HG02798 (cell line): ENCODE results near the gene ITPR2.
"Not testable (repeated sequence)": the region's sequence is repeated elsewhere in the genome, so short reads cannot be mapped to it uniquely, and the experiment has no call there.

Experiments used
- ATAC-seq: cut with Tn5 transposase; IDR thresholded peaks from one replicate; pipeline ENCODE4 v1.9.1; 2021; ENCODE audit warnings: mild to moderate bottlenecking; ENCODE audit not compliant: unreplicated experiment, poor library complexity

The ITPR2 gene

GRCh38 chr12:26339976-26340375 is 493.0 kb downstream of the ITPR2 start:
- no peak for ATAC-seq

GRCh38 chr12:26338586-26339572 is 494.1 kb downstream of the ITPR2 start:
- ATAC-seq, result no peak

GRCh38 chr12:26335651-26336050 is 497.3 kb downstream of the ITPR2 start:
- no peak for ATAC-seq

GRCh38 chr12:26334621-26335124 is 498.3 kb downstream of the ITPR2 start:
- ATAC-seq, result no peak

- peak; percentile 50 for ATAC-seq
These were observed 501.0 kb downstream of the ITPR2 start for GRCh38 chr12:26331960-26332359.

DNA sequence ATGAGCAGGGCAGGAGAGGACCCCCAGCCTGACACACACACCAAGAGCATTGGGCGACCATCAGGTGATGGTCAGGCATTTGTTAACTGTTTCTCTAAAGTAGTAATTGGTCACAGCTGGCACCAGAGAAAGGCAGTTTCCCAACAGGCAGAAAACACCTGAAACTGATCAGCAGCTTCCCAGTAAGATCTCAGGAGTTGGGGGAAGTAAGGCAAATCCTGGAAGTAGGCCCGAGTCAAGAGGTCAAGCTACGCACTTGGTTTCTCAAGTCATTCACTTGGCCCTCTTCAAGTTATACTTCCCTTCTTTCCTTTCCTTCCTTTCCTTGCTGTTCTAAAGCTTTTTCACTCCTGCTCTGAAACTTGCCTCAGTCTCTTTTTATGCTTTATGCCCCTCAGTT is 501.9 kb downstream of the ITPR2 start:
- no peak for ATAC-seq

DNA sequence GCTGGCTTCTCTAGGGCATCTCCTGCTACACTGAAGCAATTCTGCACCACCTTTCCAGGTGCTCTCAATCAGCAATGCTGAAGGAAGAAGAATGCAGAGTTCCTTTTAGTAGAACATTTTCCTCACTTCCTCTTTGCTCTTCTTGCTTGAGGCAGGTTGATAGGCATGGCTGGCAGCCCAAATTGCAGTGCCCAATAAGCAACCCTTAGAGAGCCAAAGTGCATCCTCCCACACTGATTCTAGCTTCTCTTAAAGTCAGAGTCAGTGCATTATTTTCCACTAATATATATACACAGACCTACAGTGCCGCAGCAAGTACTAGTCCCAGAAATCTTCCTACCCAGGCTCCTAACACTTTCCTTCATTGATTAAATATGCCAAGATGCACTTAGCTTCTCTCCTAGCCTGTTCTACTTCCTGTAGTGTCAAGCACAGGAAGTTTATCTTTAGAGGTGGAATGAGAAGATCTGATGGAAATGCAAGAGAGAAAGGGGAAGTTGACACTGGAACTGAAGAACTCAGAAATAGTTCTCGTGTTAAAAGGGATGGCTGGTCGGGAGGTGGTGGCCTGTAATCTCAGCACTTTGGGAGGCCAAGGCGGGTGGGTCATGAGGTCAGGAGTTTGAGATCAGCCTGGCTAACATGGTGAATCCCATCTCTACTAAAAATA is 504.9 kb downstream of the ITPR2 start:
- peak; percentile 45 for ATAC-seq

- no peak for ATAC-seq
These were observed 509.3 kb downstream of the ITPR2 start for GRCh38 chr12:26323673-26324072.

- ATAC-seq, result no peak
These were observed 513.5 kb downstream of the ITPR2 start for GRCh38 chr12:26319511-26319910.

DNA sequence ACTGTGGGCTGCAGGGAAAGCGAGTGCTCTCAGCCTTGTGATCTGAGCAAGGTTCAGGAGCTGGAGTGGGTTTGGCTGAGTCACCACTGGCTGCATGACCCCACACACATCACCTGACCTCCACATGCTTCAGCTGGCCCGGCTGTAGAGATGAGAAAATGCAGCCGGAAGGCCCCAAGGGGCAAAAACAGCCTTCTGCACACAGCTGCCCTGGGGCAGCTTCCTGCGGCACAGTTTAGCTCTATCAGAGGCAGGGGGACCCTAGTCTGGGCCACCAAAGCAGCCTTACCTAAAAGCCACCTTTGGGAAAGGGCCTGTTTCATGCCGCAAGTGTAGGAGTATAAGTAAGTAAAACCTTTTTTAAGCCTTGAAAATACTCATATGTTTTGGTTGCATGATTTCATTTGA is 514.3 kb downstream of the ITPR2 start:
- ATAC-seq, result peak; percentile 94

- peak; percentile 53 for ATAC-seq
These were observed 514.9 kb downstream of the ITPR2 start for GRCh38 chr12:26317942-26318575.

DNA sequence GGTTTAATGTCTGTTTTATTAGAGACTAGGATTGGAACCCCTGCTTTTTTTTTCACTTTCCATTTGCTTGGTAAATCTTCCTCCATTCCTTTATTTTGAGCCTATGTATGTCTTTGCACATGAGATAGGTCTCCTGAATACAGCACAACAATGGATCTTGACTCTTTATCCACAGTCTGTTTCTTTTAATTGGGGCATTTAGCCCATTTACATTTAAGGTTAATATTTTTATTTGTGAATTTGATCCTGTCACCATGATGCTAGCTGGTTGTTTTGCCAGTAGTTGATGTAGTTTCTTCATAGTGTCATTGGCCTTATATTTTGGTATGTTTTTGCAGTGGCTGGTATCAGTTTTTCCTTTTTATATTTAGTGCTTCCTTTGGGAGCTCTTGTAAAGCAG is 518.9 kb downstream of the ITPR2 start:
- ATAC-seq, result not testable (repeated sequence)

DNA sequence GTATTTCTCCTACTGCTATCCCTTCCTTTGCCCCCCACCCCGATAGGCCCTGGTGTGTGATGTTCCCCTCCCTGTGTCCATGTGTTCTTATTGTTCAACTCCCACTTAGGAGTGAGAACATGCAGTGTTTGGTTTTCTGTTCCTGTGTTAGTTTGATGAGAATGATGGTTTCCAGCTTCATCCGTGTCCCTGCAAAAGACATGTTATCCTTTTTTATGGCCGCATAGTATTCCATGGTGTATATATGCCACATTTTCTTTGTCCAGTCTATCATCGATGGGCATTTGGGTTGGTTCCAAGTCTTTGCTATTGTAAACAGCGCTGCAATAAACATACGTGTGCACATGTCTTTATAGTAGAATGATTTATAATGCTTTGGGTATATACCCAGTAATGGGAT is 522.5 kb downstream of the ITPR2 start:
- ATAC-seq, result not testable (repeated sequence)

- ATAC-seq, result no peak
These were observed 523.4 kb downstream of the ITPR2 start for GRCh38 chr12:26309634-26310033.

GRCh38 chr12:26304273-26304672 is 528.7 kb downstream of the ITPR2 start:
- ATAC-seq, result no peak

DNA sequence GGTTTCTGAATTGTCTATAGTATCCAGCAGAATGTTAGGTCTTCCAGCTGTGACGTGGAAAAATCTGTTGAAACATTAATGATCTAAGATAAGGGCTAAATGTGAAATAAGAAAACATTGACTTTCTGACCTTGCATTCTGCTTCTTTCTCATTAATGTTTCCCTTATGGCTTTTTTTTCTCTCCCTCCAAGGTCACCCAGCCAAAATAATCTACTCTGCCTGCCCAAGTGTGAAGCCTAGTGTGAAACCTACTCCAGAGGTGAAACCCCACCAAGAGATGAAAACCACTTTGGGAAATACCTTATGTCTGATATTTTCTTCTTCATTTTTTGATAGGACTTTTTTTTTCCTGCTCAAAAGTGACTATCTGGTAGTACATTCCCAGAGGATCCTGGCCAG is 529.6 kb downstream of the ITPR2 start:
- no peak for ATAC-seq

GRCh38 chr12:26302776-26303175 is 530.2 kb downstream of the ITPR2 start:
- ATAC-seq, result no peak

DNA sequence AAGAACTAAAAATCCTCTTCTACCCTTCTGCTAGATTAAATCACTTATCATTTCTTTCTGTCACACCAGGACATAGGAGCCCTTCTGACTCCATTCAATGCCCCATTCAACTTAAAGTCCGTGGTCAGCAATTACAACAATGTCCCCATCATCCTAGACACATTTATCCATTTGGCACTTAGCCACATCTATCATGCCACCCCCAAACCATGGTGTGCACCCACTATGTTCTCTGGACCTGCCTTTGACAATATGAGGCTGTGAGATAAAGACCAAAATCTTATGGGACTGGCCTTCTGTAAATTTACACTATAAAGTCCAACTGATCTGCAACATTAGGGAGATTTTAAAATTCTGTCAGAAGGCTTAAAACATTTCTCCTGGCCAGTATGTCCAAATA is 533.2 kb downstream of the ITPR2 start:
- no peak for ATAC-seq

DNA sequence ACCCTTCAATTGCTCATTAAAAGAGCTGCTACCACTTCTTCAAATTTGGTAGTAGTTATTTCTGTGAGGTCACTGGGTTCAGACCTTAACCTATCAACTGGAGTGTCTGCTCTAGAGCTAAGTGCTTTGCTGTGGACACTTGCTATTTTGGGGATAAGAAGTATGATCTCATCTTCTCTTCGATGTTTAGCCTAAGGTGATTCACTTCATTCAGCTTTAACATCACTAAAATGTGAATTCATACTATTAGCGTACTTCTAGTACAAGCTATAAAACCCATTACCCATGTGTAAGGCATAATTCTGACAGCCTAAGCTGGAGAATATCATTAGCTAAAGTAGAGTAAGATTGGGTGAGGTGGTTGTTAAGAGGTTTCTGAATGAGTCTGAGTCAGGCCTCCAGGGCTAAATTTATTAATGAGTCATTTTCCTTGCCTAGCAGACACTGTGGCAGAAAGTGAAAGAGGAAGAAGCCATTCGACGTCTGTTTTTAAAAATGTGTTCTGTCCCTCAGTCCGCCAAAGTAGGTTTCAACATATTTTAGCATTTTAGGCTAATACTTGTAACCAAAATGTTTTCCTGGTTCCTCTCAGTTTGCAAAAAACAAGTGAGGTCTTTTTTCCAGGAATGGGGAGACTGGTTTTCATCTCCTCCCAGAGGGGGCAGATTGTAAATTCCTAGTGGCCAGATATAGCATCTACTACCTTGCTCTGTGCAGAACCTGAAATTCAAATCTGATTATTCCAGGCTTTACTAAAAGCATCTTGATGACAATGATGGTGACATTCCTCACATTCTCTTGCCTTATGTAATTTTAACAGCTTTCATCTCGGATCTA is 534.0 kb downstream of the ITPR2 start:
- peak; percentile 99 for ATAC-seq
